GM12874 (cell line): ENCODE measurements around the gene SYMPK.

Experiments used
- CTCF ChIP-seq: IDR thresholded peaks from 2 replicates; pipeline ENCODE4 v1.5.1; 2011; ENCODE audit warnings: low read depth, mild to moderate bottlenecking, control low read depth, low read length, moderate library complexity; ENCODE audit not compliant: insufficient read depth

SYMPK gene

GRCh38 chr19:45866400-45867176, 3.6 kb upstream of the SYMPK start:
- TF ChIP-seq CTCF = no peak

- no peak for TF ChIP-seq CTCF
These were observed 2.5 kb upstream of the SYMPK start for GRCh38 chr19:45865269-45865948.

GRCh38 chr19:45864629-45865082, 1.7 kb upstream of the SYMPK start:
- TF ChIP-seq CTCF = no peak

GRCh38 chr19:45863840-45864628, 1.1 kb upstream of the SYMPK start, which contains the start of gene FOXA3:
TSS of gene FOXA3 (plus strand) at chr19:45864326. CDS start at chr19:45864457, 131 bp downstream.
- TF ChIP-seq CTCF = peak; percentile 83

- no peak for TF ChIP-seq CTCF
These were observed 440 bp upstream of the SYMPK start for GRCh38 chr19:45863335-45863839.

- no peak for TF ChIP-seq CTCF
These were observed 730 bp downstream of the SYMPK start for GRCh38 chr19:45862271-45862563.
